ENCODE data around the gene NCOR2.

The NCOR2 gene

DNA sequence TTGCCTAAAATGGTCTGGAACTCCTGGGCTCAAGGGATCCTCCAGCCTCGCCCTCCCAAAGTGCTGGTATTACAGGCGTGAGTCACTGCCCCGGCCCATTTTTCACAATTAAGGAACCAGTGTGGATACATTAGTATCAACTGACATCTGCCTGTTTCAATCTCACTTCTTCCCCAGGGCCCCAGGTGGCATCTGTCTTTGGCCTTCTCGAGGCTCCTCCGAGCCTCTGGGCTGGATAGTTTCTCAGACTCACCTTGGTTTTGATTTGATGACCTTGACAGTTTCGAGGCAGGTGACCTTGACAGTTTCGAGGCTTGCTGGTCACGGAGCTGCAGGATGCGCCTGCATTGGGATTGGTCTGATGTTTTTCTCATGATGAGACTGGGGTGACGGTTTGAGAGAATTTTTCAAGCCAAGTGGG, 41.0 kb upstream of the NCOR2 start:
- Histone ChIP-seq H3K9ac (ENCODE audit: low read depth, low read length) (no peak overlapping the region), H3K4me1 (ENCODE audit: control insufficient read depth, insufficient read depth, low read length) (peaks cover 15% of the 10 kb centered on the region), H3K27me3 (ENCODE audit: control insufficient read depth, insufficient read depth, low read length) (peaks cover 8% of the 10 kb centered on the region), H3K4me2 (ENCODE audit: low read length) (no peak overlapping the region), H3K9me3 (replicated peaks; ENCODE audit: low read length) (no peaks in the 10 kb centered on the region), H3K36me3 (ENCODE audit: insufficient read depth, low read length) (no peaks in the 10 kb centered on the region), H3K4me3 (ENCODE audit: low read length) (no peak overlapping the region)

DNA sequence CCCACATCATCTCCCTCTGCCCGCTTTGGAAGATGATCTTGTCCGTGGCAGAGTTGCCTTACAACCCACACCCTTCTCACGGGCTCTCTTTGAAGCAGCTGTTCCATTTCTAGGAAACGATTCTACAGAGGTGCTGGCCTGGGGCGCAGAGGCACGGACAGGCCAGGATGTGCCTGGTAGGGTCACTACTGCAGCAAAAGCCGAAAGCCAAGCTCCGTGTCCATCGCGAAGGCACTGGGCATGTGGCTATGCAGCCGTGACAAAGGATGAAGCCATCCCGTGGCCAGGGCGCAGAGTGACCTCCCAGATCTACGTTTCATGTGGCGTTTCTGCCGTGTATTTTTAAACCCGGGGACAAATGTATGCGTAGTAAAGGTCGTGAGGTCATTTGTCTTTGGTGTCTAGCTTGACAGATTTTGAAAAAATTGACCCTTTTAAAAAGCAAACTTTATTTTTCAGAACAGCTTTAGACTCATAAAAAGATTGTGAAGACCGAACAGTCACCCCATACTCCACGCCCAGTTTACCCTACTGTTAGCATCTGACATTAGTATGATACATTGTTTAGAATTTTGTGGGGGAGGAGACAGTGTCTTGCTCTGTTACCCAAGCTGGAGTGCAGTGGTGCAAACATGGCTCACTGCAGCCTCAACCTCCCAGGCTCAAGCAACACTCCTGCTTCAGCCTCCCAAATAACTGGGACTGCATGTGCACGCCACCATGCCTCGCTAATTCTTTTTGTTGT, 40.4 kb upstream of the NCOR2 start:
- Histone ChIP-seq H3K27me3 (ENCODE audit: control insufficient read depth, insufficient read depth, low read length) (peaks cover 8% of the 10 kb centered on the region), H3K9me3 (replicated peaks; ENCODE audit: low read length) (no peaks in the 10 kb centered on the region), H3K9ac (ENCODE audit: low read depth, low read length) (no peak overlapping the region), H3K4me3 (ENCODE audit: low read length) (no peak overlapping the region), H3K4me1 (ENCODE audit: control insufficient read depth, insufficient read depth, low read length) (peaks cover 15% of the 10 kb centered on the region), H3K36me3 (ENCODE audit: insufficient read depth, low read length) (no peaks in the 10 kb centered on the region), H3K4me2 (ENCODE audit: low read length) (no peak overlapping the region)

DNA sequence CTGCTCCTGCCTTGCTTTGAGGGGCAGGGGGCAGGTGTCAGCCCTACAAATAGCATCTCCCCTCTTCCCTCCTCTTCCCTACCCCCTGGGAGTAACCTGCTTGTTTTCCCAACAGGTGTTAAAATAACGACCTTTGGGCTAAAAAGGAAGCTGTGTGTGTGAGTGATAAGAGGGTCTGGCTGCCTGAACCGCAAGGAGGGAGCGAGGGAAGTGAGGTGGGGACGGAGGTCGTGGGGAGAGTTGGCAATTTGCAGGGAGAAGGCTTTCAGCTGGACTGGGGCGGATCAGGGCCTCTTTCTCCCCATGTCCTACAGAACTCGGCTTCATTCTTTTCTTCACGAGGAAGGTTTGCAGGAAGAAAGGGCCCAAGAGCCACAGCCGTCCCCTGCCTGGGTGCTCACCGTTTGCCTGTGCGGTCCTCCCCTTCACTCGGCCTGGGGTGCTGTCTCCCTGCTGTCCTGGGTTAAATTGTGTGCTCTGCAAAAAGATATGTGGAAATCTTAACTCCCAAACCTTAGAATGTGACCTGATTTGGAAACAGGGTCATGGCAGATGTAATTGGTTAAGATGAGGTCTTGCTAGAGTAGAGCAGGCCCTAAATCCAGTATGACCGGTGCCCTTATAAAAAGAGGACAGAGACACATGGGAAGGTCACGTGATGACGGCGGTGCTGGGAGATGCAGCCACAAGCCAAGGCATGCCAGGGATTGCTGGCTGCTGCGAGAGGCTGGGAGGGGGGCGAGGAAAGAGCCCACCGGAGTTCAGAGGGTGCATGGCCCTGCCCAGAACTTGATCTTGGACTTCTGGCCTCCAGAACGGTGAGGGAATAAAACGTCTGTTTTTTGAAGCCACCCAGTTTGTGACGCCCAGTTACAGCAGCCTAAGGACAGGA, 38.7 kb upstream of the NCOR2 start:
- no peaks in the 10 kb centered on the region for H3K9me3 ChIP-seq (replicated peaks; ENCODE audit: low read length)
- H3K27me3 ChIP-seq (ENCODE audit: control insufficient read depth, insufficient read depth, low read length): peaks cover 3% of the 10 kb centered on the region
- no peak overlapping the region for H3K4me3 ChIP-seq (ENCODE audit: low read length)
- H3K4me2 ChIP-seq (ENCODE audit: low read length): no peak overlapping the region
- no peaks in the 10 kb centered on the region for H3K36me3 ChIP-seq (ENCODE audit: insufficient read depth, low read length)
- peaks cover 15% of the 10 kb centered on the region for H3K4me1 ChIP-seq (ENCODE audit: control insufficient read depth, insufficient read depth, low read length)
- no peak overlapping the region for H3K9ac ChIP-seq (ENCODE audit: low read depth, low read length)

DNA sequence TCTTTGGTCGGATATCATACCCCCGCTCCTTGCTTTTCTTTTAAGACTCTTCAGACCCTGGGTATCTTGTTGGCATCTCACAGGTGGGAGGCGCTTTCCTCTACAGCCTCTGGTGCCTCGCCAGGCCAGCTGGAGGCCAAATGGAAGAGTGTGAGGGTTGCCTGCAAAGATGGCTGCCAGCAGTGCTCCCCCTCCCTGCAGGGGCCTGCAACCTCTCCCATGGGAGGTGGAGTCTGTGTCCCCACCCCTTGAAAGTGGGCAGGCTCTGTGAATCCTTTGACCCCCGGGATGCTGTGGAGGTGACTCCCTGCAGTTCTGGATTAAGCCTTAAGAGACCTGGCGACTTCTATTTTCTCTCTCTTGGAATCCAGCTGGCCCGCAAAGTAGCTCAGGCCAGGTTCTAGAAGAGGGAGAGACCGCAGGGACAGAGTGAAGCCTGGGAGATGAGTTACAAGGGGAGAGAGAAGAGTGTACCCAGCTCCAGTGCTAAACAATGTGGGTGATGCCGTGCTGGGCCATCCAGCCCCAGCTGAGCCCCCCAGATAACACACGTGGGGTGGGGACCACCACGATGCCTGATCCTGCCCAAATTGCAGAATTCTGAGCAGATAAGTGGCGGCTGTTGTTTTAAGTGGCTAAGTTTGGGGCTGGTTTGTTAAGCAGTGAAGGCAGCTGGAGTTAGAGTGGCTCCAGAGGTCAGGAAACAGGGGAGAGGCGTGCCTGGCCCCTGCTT, 37.9 kb upstream of the NCOR2 start:
- H3K9ac ChIP-seq (ENCODE audit: low read depth, low read length): no peak overlapping the region
- no peak overlapping the region for H3K4me2 ChIP-seq (ENCODE audit: low read length)
- H3K4me3 ChIP-seq (ENCODE audit: low read length): no peak overlapping the region
- H3K36me3 ChIP-seq (ENCODE audit: insufficient read depth, low read length): no peaks in the 10 kb centered on the region
- H3K4me1 ChIP-seq (ENCODE audit: control insufficient read depth, insufficient read depth, low read length): peaks cover 15% of the 10 kb centered on the region
- no peaks in the 10 kb centered on the region for H3K9me3 ChIP-seq (replicated peaks; ENCODE audit: low read length)
- peaks cover 3% of the 10 kb centered on the region for H3K27me3 ChIP-seq (ENCODE audit: control insufficient read depth, insufficient read depth, low read length)

DNA sequence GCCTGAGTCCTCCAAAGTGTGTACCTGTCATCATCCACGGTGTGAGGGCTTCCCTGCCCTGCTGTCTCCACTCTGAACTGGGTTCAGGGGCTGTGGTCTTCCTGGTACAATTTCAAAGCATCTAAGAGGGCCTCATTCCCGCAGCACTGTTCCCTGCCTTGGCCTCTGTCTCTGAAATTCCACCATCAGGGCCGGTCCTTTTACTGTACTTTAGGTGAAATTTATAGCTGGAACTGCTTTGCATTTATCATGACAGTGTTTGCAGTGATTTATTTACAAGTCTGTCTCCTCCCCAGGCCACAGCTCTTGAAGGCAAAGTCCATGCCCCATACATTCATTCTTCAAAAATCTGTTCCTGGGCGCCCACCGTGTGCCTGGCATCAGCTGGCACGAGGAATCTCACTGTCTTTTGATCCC, 36.9 kb upstream of the NCOR2 start:
- H3K4me1 ChIP-seq (ENCODE audit: control insufficient read depth, insufficient read depth, low read length): peaks cover 15% of the 10 kb centered on the region
- H3K4me3 ChIP-seq (ENCODE audit: low read length): no peak overlapping the region
- H3K9ac ChIP-seq (ENCODE audit: low read depth, low read length): no peak overlapping the region
- H3K9me3 ChIP-seq (replicated peaks; ENCODE audit: low read length): peaks cover 5% of the 10 kb centered on the region
- no peaks in the 10 kb centered on the region for H3K27me3 ChIP-seq (ENCODE audit: control insufficient read depth, insufficient read depth, low read length)
- no peaks in the 10 kb centered on the region for H3K36me3 ChIP-seq (ENCODE audit: insufficient read depth, low read length)
- H3K4me2 ChIP-seq (ENCODE audit: low read length): no peak overlapping the region

DNA sequence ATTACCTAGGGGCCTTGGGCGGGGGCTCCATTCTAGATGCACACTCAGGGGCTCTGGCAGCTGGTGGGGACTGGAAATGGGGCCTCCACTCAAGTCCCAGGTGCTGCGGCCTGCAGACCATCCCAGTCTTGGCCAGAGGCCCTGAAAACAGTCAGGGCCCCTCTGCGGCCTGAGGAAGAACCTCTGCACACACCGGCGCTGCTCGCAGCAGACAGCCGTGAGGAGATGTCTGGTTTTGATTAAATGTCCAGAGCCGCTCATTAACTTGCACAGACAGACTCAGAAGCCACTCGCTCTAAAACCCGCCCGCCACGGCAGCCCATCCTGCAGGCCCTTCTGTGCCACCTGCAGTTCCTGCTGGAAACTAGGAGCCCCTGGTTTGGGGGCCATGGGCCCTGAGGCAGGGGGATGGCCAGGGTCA, 36.4 kb upstream of the NCOR2 start:
- Histone ChIP-seq H3K4me1 (ENCODE audit: control insufficient read depth, insufficient read depth, low read length) (peaks cover 12% of the 10 kb centered on the region), H3K36me3 (ENCODE audit: insufficient read depth, low read length) (no peaks in the 10 kb centered on the region), H3K9ac (ENCODE audit: low read depth, low read length) (no peak overlapping the region), H3K4me2 (ENCODE audit: low read length) (no peak overlapping the region), H3K27me3 (ENCODE audit: control insufficient read depth, insufficient read depth, low read length) (no peaks in the 10 kb centered on the region), H3K9me3 (replicated peaks; ENCODE audit: low read length) (peaks cover 5% of the 10 kb centered on the region), H3K4me3 (ENCODE audit: low read length) (no peak overlapping the region)

DNA sequence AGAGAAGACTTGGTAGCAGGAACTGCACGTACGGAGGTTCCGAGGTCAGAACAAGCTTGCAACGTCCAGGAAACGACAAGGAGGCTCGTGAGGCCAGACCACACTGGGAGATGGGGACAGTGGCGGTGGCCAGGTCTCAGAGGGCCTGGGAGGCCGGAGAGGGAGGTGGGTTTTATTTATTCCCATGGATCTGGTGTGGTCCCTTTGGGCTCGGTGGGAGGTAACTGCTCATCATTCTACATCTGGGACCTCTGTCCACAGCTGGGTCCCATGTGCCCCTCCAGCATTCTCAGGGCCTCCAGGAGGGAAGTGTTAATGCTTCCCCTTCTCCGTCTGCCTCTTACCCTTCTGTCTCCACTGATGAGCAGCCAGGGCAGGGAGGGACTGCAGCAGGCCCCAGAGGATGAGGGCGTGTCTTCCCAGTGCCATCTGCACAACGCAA, 35.7 kb upstream of the NCOR2 start:
- Histone ChIP-seq H3K36me3 (ENCODE audit: insufficient read depth, low read length) (no peaks in the 10 kb centered on the region), H3K4me2 (ENCODE audit: low read length) (no peak overlapping the region), H3K27me3 (ENCODE audit: control insufficient read depth, insufficient read depth, low read length) (no peaks in the 10 kb centered on the region), H3K4me3 (ENCODE audit: low read length) (no peak overlapping the region), H3K9ac (ENCODE audit: low read depth, low read length) (no peak overlapping the region), H3K4me1 (ENCODE audit: control insufficient read depth, insufficient read depth, low read length) (peaks cover 6% of the 10 kb centered on the region), H3K9me3 (replicated peaks; ENCODE audit: low read length) (peaks cover 5% of the 10 kb centered on the region)

DNA sequence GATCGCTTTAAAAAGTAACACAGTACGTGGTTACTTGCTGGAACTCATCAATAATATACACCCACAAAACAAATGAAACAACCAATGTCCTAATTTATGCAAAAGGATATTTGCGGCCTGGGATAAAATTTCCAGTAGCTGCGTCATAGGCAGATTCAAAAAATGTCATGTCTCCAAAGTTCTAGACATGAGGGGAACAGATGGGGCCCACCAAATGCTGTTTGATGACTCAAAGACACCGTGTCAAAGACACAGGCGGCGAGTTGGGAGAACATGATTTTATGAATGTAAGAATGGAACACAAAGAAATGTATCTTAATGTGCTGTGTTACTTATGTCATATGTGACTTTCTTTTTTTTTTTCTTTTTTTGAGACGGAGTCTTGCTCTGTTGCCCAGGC, 34.3 kb upstream of the NCOR2 start:
- Histone ChIP-seq H3K27me3 (ENCODE audit: control insufficient read depth, insufficient read depth, low read length) (peaks cover 7% of the 10 kb centered on the region), H3K4me2 (ENCODE audit: low read length) (no peak overlapping the region), H3K36me3 (ENCODE audit: insufficient read depth, low read length) (no peaks in the 10 kb centered on the region), H3K9me3 (replicated peaks; ENCODE audit: low read length) (peaks cover 5% of the 10 kb centered on the region), H3K4me1 (ENCODE audit: control insufficient read depth, insufficient read depth, low read length) (no peaks in the 10 kb centered on the region), H3K9ac (ENCODE audit: low read depth, low read length) (no peak overlapping the region), H3K4me3 (ENCODE audit: low read length) (no peak overlapping the region)

DNA sequence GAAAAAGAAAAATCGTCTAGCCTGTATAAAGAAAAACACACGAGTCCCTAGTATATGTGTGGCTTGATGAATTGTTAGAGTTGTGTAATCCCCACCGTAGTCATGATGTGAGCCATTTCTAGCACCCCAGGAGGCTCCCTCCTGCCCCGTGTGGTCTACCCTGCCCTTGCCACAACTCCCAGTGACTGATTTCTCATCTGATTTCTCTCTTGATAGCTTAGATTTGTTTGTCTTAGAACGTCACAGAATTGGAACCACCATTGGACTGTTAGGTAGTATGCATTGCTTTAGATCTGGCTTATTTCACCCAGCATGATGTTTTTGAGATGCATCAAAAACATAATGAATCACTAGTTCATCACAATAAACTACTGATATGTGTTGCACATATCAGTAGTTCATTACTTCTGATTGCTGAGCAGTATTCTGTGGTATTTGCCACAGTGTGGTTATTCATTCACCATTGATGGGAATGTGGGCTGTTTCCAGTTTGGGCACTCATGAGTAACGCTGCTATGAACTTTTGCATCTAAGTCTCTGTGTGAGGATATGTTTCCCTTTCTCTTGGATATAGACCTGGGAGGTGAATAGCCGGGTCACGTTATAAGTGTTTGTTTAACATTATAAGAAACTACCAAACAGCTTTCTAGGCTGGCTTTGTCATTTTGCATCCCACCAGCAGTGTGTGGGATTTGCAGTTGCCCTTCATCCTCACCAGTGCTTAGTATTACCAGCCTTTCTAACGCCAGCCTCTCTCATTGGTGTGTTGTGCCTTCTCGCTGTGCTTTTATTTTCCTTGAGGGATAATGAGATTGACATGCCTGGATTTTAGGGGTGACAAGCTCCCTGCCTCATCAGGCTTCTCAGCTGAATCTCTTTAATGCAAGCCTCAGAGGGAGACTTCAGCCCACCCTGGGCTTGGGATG, 31.9 kb upstream of the NCOR2 start:
- H3K27me3 ChIP-seq (ENCODE audit: control insufficient read depth, insufficient read depth, low read length): peaks cover 7% of the 10 kb centered on the region
- H3K4me1 ChIP-seq (ENCODE audit: control insufficient read depth, insufficient read depth, low read length): no peaks in the 10 kb centered on the region
- H3K4me2 ChIP-seq (ENCODE audit: low read length): no peak overlapping the region
- H3K9ac ChIP-seq (ENCODE audit: low read depth, low read length): no peak overlapping the region
- H3K9me3 ChIP-seq (replicated peaks; ENCODE audit: low read length): peaks cover 5% of the 10 kb centered on the region
- no peak overlapping the region for H3K4me3 ChIP-seq (ENCODE audit: low read length)
- H3K36me3 ChIP-seq (ENCODE audit: insufficient read depth, low read length): no peaks in the 10 kb centered on the region

DNA sequence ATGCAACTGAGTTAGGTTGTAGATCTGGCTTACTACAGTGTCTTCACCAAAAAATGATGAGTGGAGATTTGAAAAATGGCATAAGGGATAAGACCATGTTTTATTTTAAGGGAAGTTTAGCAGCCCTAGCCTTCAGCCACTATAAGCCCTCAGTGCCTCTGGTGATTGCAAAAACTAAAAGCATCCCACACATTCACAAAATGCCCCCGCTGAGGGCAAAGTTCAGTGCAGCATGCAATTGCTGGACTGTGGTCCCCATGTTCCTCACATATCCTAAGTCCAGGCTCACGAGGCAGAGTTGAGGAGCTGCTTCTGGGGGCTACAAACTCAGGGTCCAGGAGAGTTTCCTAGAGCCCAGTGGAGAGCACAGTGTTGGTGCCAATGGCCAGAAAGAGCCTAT, 29.6 kb upstream of the NCOR2 start:
- no peaks in the 10 kb centered on the region for H3K36me3 ChIP-seq (ENCODE audit: insufficient read depth, low read length)
- peaks cover 7% of the 10 kb centered on the region for H3K27me3 ChIP-seq (ENCODE audit: control insufficient read depth, insufficient read depth, low read length)
- no peak overlapping the region for H3K4me3 ChIP-seq (ENCODE audit: low read length)
- no peak overlapping the region for H3K9ac ChIP-seq (ENCODE audit: low read depth, low read length)
- H3K9me3 ChIP-seq (replicated peaks; ENCODE audit: low read length): peaks cover 5% of the 10 kb centered on the region
- peaks cover 7% of the 10 kb centered on the region for H3K4me1 ChIP-seq (ENCODE audit: control insufficient read depth, insufficient read depth, low read length)
- no peak overlapping the region for H3K4me2 ChIP-seq (ENCODE audit: low read length)
